OCI-LY1 (cell line): ENCODE results near the gene SLC27A2.

Experiments used
- EZH2 ChIP-seq: fragments of 200-600 bp; sonication (generic), shearing (Covaris generic); IDR thresholded peaks from 2 replicates; pipeline ENCODE4 v1.8.0; 2017; ENCODE audit warnings: borderline replicate concordance, mixed run types, mild to moderate bottlenecking, antibody characterized with exemption, low read length, moderate library complexity, mixed read lengths
- TF ChIP-seq, protein P1 (sequence below): fragments of 200-600 bp; sonication (generic), shearing (Covaris generic); IDR thresholded peaks from 2 replicates; pipeline ENCODE4 v1.5.1; 2017; ENCODE audit warnings: mild to moderate bottlenecking, antibody characterized with exemption, low read length, moderate library complexity, mixed read lengths

DNA sequence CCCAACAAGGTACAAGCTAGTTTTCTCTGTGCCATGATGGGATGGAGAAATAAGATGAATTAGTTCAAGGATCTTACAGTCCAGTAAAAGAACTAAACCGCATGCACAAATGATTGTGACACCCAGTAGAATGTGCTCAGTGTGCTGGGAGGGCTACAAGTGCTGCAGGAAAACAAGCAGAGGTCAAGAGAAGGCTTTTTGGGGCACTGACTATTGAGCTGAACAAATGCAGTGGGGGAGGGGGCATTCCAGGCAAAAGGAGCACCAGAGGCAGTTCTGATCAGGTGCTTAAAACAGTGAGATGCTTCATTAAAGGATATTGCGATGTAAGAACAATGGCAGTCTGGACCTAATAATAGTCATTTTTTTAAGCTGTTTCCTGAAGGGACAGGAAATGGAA lies 6.0 kb downstream of the SLC27A2 start:
- TF ChIP-seq, protein P1, sequence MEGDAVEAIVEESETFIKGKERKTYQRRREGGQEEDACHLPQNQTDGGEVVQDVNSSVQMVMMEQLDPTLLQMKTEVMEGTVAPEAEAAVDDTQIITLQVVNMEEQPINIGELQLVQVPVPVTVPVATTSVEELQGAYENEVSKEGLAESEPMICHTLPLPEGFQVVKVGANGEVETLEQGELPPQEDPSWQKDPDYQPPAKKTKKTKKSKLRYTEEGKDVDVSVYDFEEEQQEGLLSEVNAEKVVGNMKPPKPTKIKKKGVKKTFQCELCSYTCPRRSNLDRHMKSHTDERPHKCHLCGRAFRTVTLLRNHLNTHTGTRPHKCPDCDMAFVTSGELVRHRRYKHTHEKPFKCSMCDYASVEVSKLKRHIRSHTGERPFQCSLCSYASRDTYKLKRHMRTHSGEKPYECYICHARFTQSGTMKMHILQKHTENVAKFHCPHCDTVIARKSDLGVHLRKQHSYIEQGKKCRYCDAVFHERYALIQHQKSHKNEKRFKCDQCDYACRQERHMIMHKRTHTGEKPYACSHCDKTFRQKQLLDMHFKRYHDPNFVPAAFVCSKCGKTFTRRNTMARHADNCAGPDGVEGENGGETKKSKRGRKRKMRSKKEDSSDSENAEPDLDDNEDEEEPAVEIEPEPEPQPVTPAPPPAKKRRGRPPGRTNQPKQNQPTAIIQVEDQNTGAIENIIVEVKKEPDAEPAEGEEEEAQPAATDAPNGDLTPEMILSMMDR, result no peak
- no peak for TF ChIP-seq EZH2
